ENCODE data around the gene PKIB.

The PKIB gene

GRCh38 chr6:122726649-122727048 lies 116.4 kb downstream of the PKIB start:
- Mint-ChIP-seq H3K9me3 (no peaks in the 10 kb centered on the region), H3K4me3 (no peak overlapping the region), H3K36me3 (ENCODE audit: low read depth) (no peaks in the 10 kb centered on the region), H3K27me3 (ENCODE audit: low read depth, poor library complexity) (no peaks in the 10 kb centered on the region), H3K4me1 (no peaks in the 10 kb centered on the region), H3K27ac (no peak overlapping the region)
- peak; percentile 43 for TF ChIP-seq CTCF (IDR thresholded peaks at IDR 0.05)
- peak; percentile 10 for DNase-seq

- no peaks in the 10 kb centered on the region for H3K36me3 Mint-ChIP-seq (ENCODE audit: low read depth)
- no peaks in the 10 kb centered on the region for H3K27me3 Mint-ChIP-seq (ENCODE audit: low read depth, poor library complexity)
- H3K4me3 Mint-ChIP-seq: no peak overlapping the region
- H3K27ac Mint-ChIP-seq: no peak overlapping the region
- no peak for DNase-seq
- no peaks in the 10 kb centered on the region for H3K9me3 Mint-ChIP-seq
- no peak for TF ChIP-seq CTCF (IDR thresholded peaks at IDR 0.05)
- H3K4me1 Mint-ChIP-seq: no peaks in the 10 kb centered on the region
These were observed 117.0 kb downstream of the PKIB start for GRCh38 chr6:122727244-122727643.

- no peak overlapping the region for H3K4me3 Mint-ChIP-seq
- H3K9me3 Mint-ChIP-seq: no peaks in the 10 kb centered on the region
- no peak overlapping the region for H3K27ac Mint-ChIP-seq
- peaks cover 12% of the 10 kb centered on the region for H3K4me1 Mint-ChIP-seq
- no peaks in the 10 kb centered on the region for H3K27me3 Mint-ChIP-seq (ENCODE audit: low read depth, poor library complexity)
- TF ChIP-seq CTCF (IDR thresholded peaks at IDR 0.05): no peak
- no peaks in the 10 kb centered on the region for H3K36me3 Mint-ChIP-seq (ENCODE audit: low read depth)
- no peak for DNase-seq
These were observed 120.1 kb downstream of the PKIB start for GRCh38 chr6:122730334-122730733.

- no peaks in the 10 kb centered on the region for H3K9me3 Mint-ChIP-seq
- H3K27ac Mint-ChIP-seq: no peak overlapping the region
- peak; percentile 85 for TF ChIP-seq CTCF (IDR thresholded peaks at IDR 0.05)
- H3K4me3 Mint-ChIP-seq: no peak overlapping the region
- no peaks in the 10 kb centered on the region for H3K36me3 Mint-ChIP-seq (ENCODE audit: low read depth)
- H3K27me3 Mint-ChIP-seq (ENCODE audit: low read depth, poor library complexity): no peaks in the 10 kb centered on the region
- DNase-seq: peak; percentile 24
- H3K4me1 Mint-ChIP-seq: peaks cover 17% of the 10 kb centered on the region
These were observed 120.7 kb downstream of the PKIB start for GRCh38 chr6:122730775-122731386.

GRCh38 chr6:122733259-122733658 lies 123.1 kb downstream of the PKIB start:
- no peak overlapping the region for H3K27ac Mint-ChIP-seq
- no peak for DNase-seq
- no peak for TF ChIP-seq CTCF (IDR thresholded peaks at IDR 0.05)
- no peaks in the 10 kb centered on the region for H3K36me3 Mint-ChIP-seq (ENCODE audit: low read depth)
- peaks cover 27% of the 10 kb centered on the region for H3K4me1 Mint-ChIP-seq
- H3K27me3 Mint-ChIP-seq (ENCODE audit: low read depth, poor library complexity): no peaks in the 10 kb centered on the region
- no peaks in the 10 kb centered on the region for H3K9me3 Mint-ChIP-seq
- H3K4me3 Mint-ChIP-seq: no peak overlapping the region

Data from nephron progenitor cell (in vitro differentiated cells).